ENCODE data around the gene SRGN.
"Not testable (repeated sequence)": the region's sequence is repeated elsewhere in the genome, so short reads cannot be mapped to it uniquely, and the experiment has no call there.

The SRGN gene

GRCh38 chr10:69141304-69141703, 53.4 kb downstream of the SRGN start:
- DNase-seq (ENCODE audit: low read depth in 2 of 2) = no peak

GRCh38 chr10:69142074-69142473, 54.2 kb downstream of the SRGN start:
- not testable (repeated sequence) for DNase-seq (ENCODE audit: low read depth in 2 of 2)

DNA sequence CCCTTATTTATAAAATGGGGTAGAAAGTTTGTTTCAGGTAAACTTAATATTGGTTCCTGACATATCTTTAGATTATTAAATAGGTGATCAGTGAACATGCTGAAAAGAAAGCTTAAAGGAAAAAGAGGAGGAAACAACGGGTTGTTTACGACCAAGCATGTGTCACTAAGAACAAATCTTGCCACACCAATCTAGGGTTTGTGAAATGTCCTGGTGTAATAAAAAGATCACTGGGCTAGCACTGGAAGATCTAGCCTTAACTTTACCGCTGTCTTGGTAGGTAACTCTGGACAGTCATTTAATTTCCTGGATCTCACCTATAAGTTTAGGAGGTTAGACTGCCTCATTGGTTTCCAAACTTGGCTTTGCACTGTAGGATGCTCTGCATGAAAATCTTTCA, 55.1 kb downstream of the SRGN start:
- no peak for DNase-seq (ENCODE audit: low read depth in 2 of 2)

DNA sequence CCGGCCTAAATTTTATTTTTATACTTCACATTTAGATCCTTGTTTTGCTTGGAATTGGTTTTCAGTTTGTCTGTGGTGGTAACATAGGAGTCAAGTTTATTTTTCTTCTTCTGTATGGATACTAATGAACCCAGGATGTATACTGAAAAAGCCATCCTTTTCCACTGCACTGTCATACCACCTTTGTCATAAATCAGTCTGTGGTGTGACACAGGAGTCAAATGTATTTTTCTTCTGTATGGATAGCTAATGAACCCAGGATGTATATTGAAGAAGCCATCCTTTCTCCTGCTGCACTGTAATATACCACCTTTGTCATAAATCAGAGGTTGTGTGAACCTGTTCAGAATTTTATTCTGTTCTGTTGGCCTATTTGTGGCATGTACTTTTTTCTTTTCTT, 57.4 kb downstream of the SRGN start:
- no peak for DNase-seq (ENCODE audit: low read depth in 2 of 2)

DNA sequence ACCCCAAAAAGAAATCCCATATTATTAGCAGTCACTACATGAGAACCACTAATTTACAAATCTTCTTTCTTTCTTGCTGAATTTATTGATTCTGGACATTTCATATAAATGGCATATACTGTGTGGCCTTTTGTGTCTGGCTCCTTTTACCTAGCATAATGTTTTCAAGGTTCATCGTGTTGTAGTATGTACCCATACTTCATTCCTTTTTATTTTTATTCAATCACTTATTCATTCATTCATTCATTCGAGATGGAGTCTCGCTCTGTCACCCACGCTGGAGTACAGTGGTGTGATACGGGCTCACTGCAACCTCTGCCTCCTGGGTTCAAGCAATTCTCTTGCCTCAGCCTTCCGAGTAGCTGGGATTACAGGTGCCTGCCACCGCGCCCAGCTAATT, 58.0 kb downstream of the SRGN start:
- no peak for DNase-seq (ENCODE audit: low read depth in 2 of 2)

DNA sequence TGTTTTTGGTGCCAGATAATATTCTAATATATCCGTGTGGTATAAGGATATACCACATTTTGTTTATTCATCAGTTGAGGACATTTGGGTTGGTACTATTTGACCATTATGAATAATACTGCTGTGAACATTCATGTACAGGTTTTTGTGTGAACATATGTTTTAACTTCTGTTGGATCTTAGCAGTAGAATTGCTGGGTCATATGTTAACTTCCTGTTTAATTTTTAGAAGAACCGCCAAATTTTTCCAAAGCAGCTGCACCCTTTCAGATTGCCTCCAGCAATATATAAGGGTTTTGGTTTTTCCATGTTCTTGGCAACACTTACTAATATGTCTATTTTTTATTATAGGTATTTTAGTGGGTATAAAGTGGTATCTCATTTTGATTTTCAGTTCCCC, 58.9 kb downstream of the SRGN start:
- DNase-seq (ENCODE audit: low read depth in 2 of 2) = no peak

GRCh38 chr10:69151984-69152383, 64.1 kb downstream of the SRGN start:
- DNase-seq (ENCODE audit: low read depth in 2 of 2) = no peak

DNA sequence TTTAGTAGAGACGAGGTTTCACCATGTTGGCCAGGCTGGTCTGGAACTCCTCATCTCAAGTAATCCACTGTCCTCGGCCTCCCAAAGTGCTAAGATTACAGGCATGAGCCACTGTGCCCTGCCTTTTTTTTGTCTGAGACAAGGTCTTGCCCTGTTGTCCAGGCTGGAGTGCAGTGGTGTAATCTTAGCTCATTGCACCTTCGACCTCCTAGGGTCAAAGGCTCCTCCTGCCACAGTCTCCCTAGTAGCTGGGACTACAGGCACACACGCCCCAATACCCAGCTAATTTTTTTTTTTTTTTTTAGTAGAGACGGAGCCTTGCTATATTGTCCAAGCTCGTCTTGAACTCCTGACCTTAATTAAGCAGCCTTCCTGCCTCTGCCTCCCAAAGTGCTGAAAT, 65.3 kb downstream of the SRGN start:
- DNase-seq (ENCODE audit: low read depth in 2 of 2) = no peak

Measured in stimulated activated CD8-positive, alpha-beta memory T cell treated with anti-CD3 and anti-CD28 coated beads, Interleukin-7, amount 100 ng/mL, for 4 hours (primary cell).